Colonic mucosa (tissue), 4 donors: ENCODE measurements around the gene ST7. TPM values are rescaled to one million over a fixed set of nuclear protein-coding genes. Genes with fewer than 3 reads are reported as not detected.

Source experiments
- DNase-seq: peaks from one replicate; pipeline ENCODE4 v3.0.0-alpha.2; 2020
- H3K27ac ChIP-seq: fragments of 200-600 bp; one replicate; pipeline ENCODE4 v1.8.0; 2021
- H3K27me3 ChIP-seq: fragments of 200-600 bp; one replicate; pipeline ENCODE4 v1.8.0; 2021
- H3K36me3 ChIP-seq: fragments of 200-600 bp; one replicate; pipeline ENCODE4 v1.8.0; 2021
- H3K4me1 ChIP-seq: fragments of 200-600 bp; one replicate; pipeline ENCODE4 v1.8.0; 2021; ENCODE audit warnings: mild to moderate bottlenecking
- H3K4me3 ChIP-seq: fragments of 200-600 bp; one replicate; pipeline ENCODE4 v1.8.0; 2021
- H3K9ac ChIP-seq, 2 donors: one replicate each; pipeline ENCODE4 v1.7.0; 2013; ENCODE audit warnings: control low read depth in 2 of 2, low read depth in 2 of 2, low read length in 2 of 2
- H3K9me3 ChIP-seq: fragments of 200-600 bp; one replicate; pipeline ENCODE4 v1.8.0; 2021
- CTCF ChIP-seq: fragments of 200-600 bp; IDR thresholded peaks from one replicate; pipeline ENCODE4 v1.8.0; 2022; ENCODE audit warnings: antibody characterized with exemption, mild to moderate bottlenecking
- intact Hi-C: fragments of 100-400 bp; cut with DNase I; formaldehyde crosslinking; loops from one replicate; pipeline ENCODE4 v1.14.1; 2022
- total RNA-seq, 2 donors: library from RNA; stranded (reverse); fragmentation: NEBNext Ultra II Directional in 1 of 2; extraction: Animal tissue kit (Norgen Biotek cat#: 25700) in 1 of 2; gene quantifications; one replicate each; pipeline ENCODE4 v1.2.1, GENCODE V29; 2021
- donor health status: healthy.
- donor health status: DM: no; HTN: no; CAD: no.
- donor health status: DM: no; HTN: no; CAD: no.

The ST7 gene
- total RNA-seq, 2 donors from 2014 or later: 10.6 to 12.2 TPM

- H3K9me3 ChIP-seq: no peaks in the 10 kb centered on the region
These were observed 56.5 kb downstream of the ST7 start for GRCh38 chr7:117009705-117010361.

GRCh38 chr7:117010375-117011133, 57.3 kb downstream of the ST7 start:
- TF ChIP-seq CTCF: no peak
- H3K4me3 ChIP-seq: no peak overlapping the region
- H3K9me3 ChIP-seq: no peaks in the 10 kb centered on the region
- intact Hi-C loops: no loop called here
- DNase-seq: no peak
- H3K4me1 ChIP-seq: no peaks in the 10 kb centered on the region
- no peak overlapping the region for H3K27ac ChIP-seq
- no peaks in the 10 kb centered on the region for H3K27me3 ChIP-seq
- H3K9ac ChIP-seq: no peak overlapping the region
- no peaks in the 10 kb centered on the region for H3K36me3 ChIP-seq

More at GRCh38 chr7:117009705-117010361, 56.5 kb downstream of the ST7 start:
- Histone ChIP-seq H3K27ac (no peak overlapping the region), H3K4me3 (no peak overlapping the region), H3K27me3 (no peaks in the 10 kb centered on the region), H3K9ac (no peak overlapping the region), H3K36me3 (no peaks in the 10 kb centered on the region), H3K4me1 (no peaks in the 10 kb centered on the region)
- DNase-seq: no peak
- intact Hi-C loops: no loop called here
- no peak for TF ChIP-seq CTCF

- H3K9ac ChIP-seq: no peak overlapping the region
- intact Hi-C loops: no loop called here
- TF ChIP-seq CTCF: no peak
These were observed 58.3 kb downstream of the ST7 start for GRCh38 chr7:117011419-117012260.

GRCh38 chr7:117012284-117012683, 59.0 kb downstream of the ST7 start:
- Histone ChIP-seq H3K4me3 (no peak overlapping the region), H3K4me1 (no peaks in the 10 kb centered on the region), H3K9ac (no peak overlapping the region), H3K36me3 (no peaks in the 10 kb centered on the region), H3K27ac (no peak overlapping the region), H3K27me3 (no peaks in the 10 kb centered on the region), H3K9me3 (no peaks in the 10 kb centered on the region)
- no peak for DNase-seq
- intact Hi-C loops: no loop called here
- TF ChIP-seq CTCF: no peak

More at GRCh38 chr7:117011419-117012260, 58.3 kb downstream of the ST7 start:
- Histone ChIP-seq H3K27me3 (no peaks in the 10 kb centered on the region), H3K27ac (no peak overlapping the region), H3K9me3 (no peaks in the 10 kb centered on the region), H3K36me3 (no peaks in the 10 kb centered on the region), H3K4me3 (no peak overlapping the region), H3K4me1 (no peaks in the 10 kb centered on the region)
- DNase-seq: no peak

- Histone ChIP-seq H3K4me3 (no peak overlapping the region), H3K9me3 (no peaks in the 10 kb centered on the region), H3K4me1 (no peaks in the 10 kb centered on the region), H3K36me3 (no peaks in the 10 kb centered on the region), H3K9ac (no peak overlapping the region), H3K27me3 (no peaks in the 10 kb centered on the region), H3K27ac (no peak overlapping the region)
- intact Hi-C loops: no loop called here
- no peak for DNase-seq
- no peak for TF ChIP-seq CTCF
These were observed 59.4 kb downstream of the ST7 start for GRCh38 chr7:117012696-117013095.
